Kidney (tissue), 14 donors: ENCODE data around the gene RNF7. TPM values are rescaled to one million over a fixed set of nuclear protein-coding genes. Genes with fewer than 3 reads are reported as not detected.

Experiments
- DNase-seq, 5 donors: peaks; one replicate each; pipeline ENCODE4 v3.0.0-alpha.2; 2013 to 2020
- FAIRE-seq: peaks from 2 replicates; lab custom pipeline; 2012; peaks lifted over from hg19 to GRCh38; lab: Jason Lieb, UNC
- H3K27ac ChIP-seq, 2 donors: one replicate each; pipeline ENCODE4 v1.7.0; 2013; ENCODE audit warnings: low read depth in 2 of 2, low read length in 2 of 2, inconsistent platforms in 1 of 2
- H3K27me3 ChIP-seq: one replicate; pipeline ENCODE4 v1.7.1; 2013; ENCODE audit warnings: low read length, inconsistent platforms; ENCODE audit not compliant: control insufficient read depth, insufficient read depth
- H3K36me3 ChIP-seq, 3 donors: one replicate each; pipeline versions ENCODE4 v1.7.0 to v1.7.1; 2013; ENCODE audit warnings: low read length in 3 of 3, control low read depth in 1 of 3, inconsistent platforms in 1 of 3; ENCODE audit not compliant: insufficient read depth in 3 of 3, control insufficient read depth in 2 of 3
- H3K4me1 ChIP-seq, 3 donors: one replicate each; pipeline versions ENCODE4 v1.7.0 to v1.7.1; 2013; ENCODE audit warnings: low read length in 3 of 3, inconsistent platforms in 1 of 3, low read depth in 1 of 3; ENCODE audit not compliant: control insufficient read depth in 2 of 3, insufficient read depth in 2 of 3
- H3K4me3 ChIP-seq, 3 donors: one replicate each; pipeline versions ENCODE4 v1.7.0 to v1.8.1; 2013; ENCODE audit warnings: low read length in 3 of 3, control low read depth in 1 of 3, inconsistent platforms in 1 of 3
- H3K9ac ChIP-seq, 3 donors: one replicate each; pipeline versions ENCODE4 v1.7.0 to v1.7.1; 2013; ENCODE audit warnings: low read length in 3 of 3, control low read depth in 1 of 3, inconsistent platforms in 1 of 3
- H3K9me3 ChIP-seq, 3 donors: one replicate each; pipeline versions ENCODE4 v1.7.0 to v1.7.1; 2013; ENCODE audit warnings: low read length in 3 of 3, control low read depth in 1 of 3, inconsistent platforms in 1 of 3; ENCODE audit not compliant: control insufficient read depth in 2 of 3, insufficient read depth in 1 of 3
- CTCF ChIP-seq: IDR thresholded peaks from 3 replicates; pipeline ENCODE4 v1.5.1; 2012; ENCODE audit warnings: mild to moderate bottlenecking, moderate library complexity, borderline replicate concordance; ENCODE audit not compliant: insufficient read depth; ENCODE audit errors: extremely low read depth
- intact Hi-C: fragments of 100-400 bp; cut with DNase I; formaldehyde crosslinking; loops from one replicate; pipeline ENCODE4 v1.11.1; 2022
- polyA plus RNA-seq: library from polyadenylated mRNA; stranded (reverse); fragments of 350-450 nt; fragmentation: Illumina TruSeq; extraction: RNeasy Lipid Tissue Mini Kit (QIAGEN cat#74804); gene quantifications from one replicate; pipeline ENCODE4 v1.2.3, GENCODE V29; 2014; ENCODE audit warnings: low read depth, low replicate concordance; ENCODE audit not compliant: insufficient read depth
- total RNA-seq: library from RNA; stranded (reverse); fragmentation: NEBNext Ultra II Directional; extraction: Animal tissue kit (Norgen Biotek cat#: 25700); gene quantifications from one replicate; pipeline ENCODE4 v1.2.1, GENCODE V29; 2021
- donor health status: control.
- donor health status: control.
- donor health status: control.
- donor health status: control.
- donor health status: control.
- donor health status: DM: yes; HTN: yes; CAD: no.
- donor health status: Normal renal cell carcinoma (clear cell type).

Gene RNF7
- total and polyA plus RNA-seq, 2 donors from 2014 or later, result 83.2 to 138 TPM

- Histone ChIP-seq H3K9me3 (no peaks in the 10 kb centered on the region), H3K27ac (no peak within 1 kb of the TSS), H3K4me1 (no peaks in the 10 kb centered on the region), H3K36me3 (no peaks in the 10 kb centered on the region), H3K4me3 (no peak within 1 kb of the TSS), H3K27me3 (no peaks in the 10 kb centered on the region), H3K9ac (no peak within 1 kb of the TSS)
- no peak for DNase-seq
- no peak for TF ChIP-seq CTCF
- intact Hi-C loops, result no loop called here
- FAIRE-seq, result no peak
Measured at GRCh38 chr3:141763088-141763750, 25.1 kb downstream of the RNF7 start, which contains the start of gene GRK7. TSS of gene GRK7 (plus strand) at chr3:141763408. CDS start at chr3:141778285, 14,877 bp downstream.

- FAIRE-seq, result no peak
- H3K4me3 ChIP-seq, result no peak overlapping the region
- H3K27me3 ChIP-seq, result no peaks in the 10 kb centered on the region
- H3K9ac ChIP-seq, result no peak overlapping the region
- H3K27ac ChIP-seq, result no peak overlapping the region
- no peak for DNase-seq
- H3K4me1 ChIP-seq, result no peaks in the 10 kb centered on the region
- no peaks in the 10 kb centered on the region for H3K9me3 ChIP-seq
- no peaks in the 10 kb centered on the region for H3K36me3 ChIP-seq
- no peak for TF ChIP-seq CTCF
- intact Hi-C loops, result no loop called here
Measured at GRCh38 chr3:141764045-141764444, 25.9 kb downstream of the RNF7 start.

- DNase-seq (no peak), FAIRE-seq (no peak)
- no peak overlapping the region for H3K9ac ChIP-seq
- no peak for TF ChIP-seq CTCF
- H3K4me1 ChIP-seq, result no peaks in the 10 kb centered on the region
- intact Hi-C loops, result no loop called here
- H3K4me3 ChIP-seq, result no peak overlapping the region
- H3K27me3 ChIP-seq, result no peaks in the 10 kb centered on the region
- H3K27ac ChIP-seq, result no peak overlapping the region
- no peaks in the 10 kb centered on the region for H3K9me3 ChIP-seq
- H3K36me3 ChIP-seq, result no peaks in the 10 kb centered on the region
Measured at GRCh38 chr3:141764465-141764864, 26.4 kb downstream of the RNF7 start.
